ENCODE data around the gene CPNE8. TPM values are rescaled to one million over a fixed set of nuclear protein-coding genes. Genes with fewer than 3 reads are reported as not detected.

The CPNE8 gene
- total and polyA plus RNA-seq, 2 of the 4 experiments (the other 2 are of a cell fraction), result not detected

- H3K9me3 ChIP-seq (ENCODE audit: control insufficient read depth, insufficient read depth, low read length), result peaks cover 2% of the 10 kb centered on the region; the same call in 1 of the 2 replicates
- ATAC-seq (ENCODE audit: low read depth) (no peak), DNase-seq (no peak)
- intact Hi-C loops (cut with micrococcal nuclease) (no loop called here), dilution Hi-C loops (cut with HindIII; ENCODE audit: low sequenced_read_pairs, unreplicated experiment) (no loop called here), in situ Hi-C loops (cut with MboI; ENCODE audit: low sequenced_read_pairs) (no loop called here)
- no peak overlapping the region for H3K18ac ChIP-seq (ENCODE audit: low read depth, low read length)
- H4K8ac ChIP-seq (ENCODE audit: low read depth in 2 of 2, low read length in 2 of 2), result no peak overlapping the region
- H3K23ac ChIP-seq (ENCODE audit: low read depth, low read length), result no peak overlapping the region
- H3K79me1 ChIP-seq (ENCODE audit: low read depth in 1 of 2, low read length in 2 of 2), result no peaks in the 10 kb centered on the region
- no peak overlapping the region for H2BK5ac ChIP-seq (ENCODE audit: low read depth, low read length, poor library complexity, severe bottlenecking)
- ChIA-PET POLR2A (ENCODE audit: unreplicated experiment) (no interaction called here), CTCF (no interaction called here)
- H4K5ac ChIP-seq (ENCODE audit: low read depth, low read length), result no peak overlapping the region
- H3K14ac ChIP-seq (replicated peaks; ENCODE audit: low read depth, low read length), result no peak overlapping the region
- no peak overlapping the region for H3K4me2 ChIP-seq (ENCODE audit: low read depth, low read length)
- no peak overlapping the region for H2AFZ ChIP-seq (replicated peaks; ENCODE audit: low read length, poor library complexity)
- no peak overlapping the region for H3K27ac ChIP-seq (ENCODE audit: insufficient read depth, low read length)
- no peak overlapping the region for H3K4me3 ChIP-seq (ENCODE audit: insufficient read depth, low read depth, low read length)
- no TSS peak for BruUV-seq (replicated peaks)
- H3K56ac ChIP-seq (ENCODE audit: extremely low read depth, insufficient read depth, low read length), result no peak overlapping the region
- H3K9ac ChIP-seq (ENCODE audit: low read depth, low read length), result no peak overlapping the region
- no peak overlapping the region for H2AK9ac ChIP-seq (replicated peaks; ENCODE audit: low read depth, low read length, poor library complexity)
- H3K9me1 ChIP-seq (ENCODE audit: insufficient read depth, low read length), result no peaks in the 10 kb centered on the region
- no peaks in the 10 kb centered on the region for H3K4me1 ChIP-seq (ENCODE audit: control insufficient read depth, insufficient read depth, low read length)
- H3K4ac ChIP-seq (ENCODE audit: low read depth, low read length), result no peak overlapping the region
- H4K20me1 ChIP-seq (ENCODE audit: insufficient read depth, low read length), result no peaks in the 10 kb centered on the region
- no peak overlapping the region for H2BK120ac ChIP-seq (ENCODE audit: low read depth, low read length)
- no peaks in the 10 kb centered on the region for H3K27me3 ChIP-seq (ENCODE audit: control insufficient read depth, insufficient read depth, low read length)
- no peaks in the 10 kb centered on the region for H3K36me3 ChIP-seq (ENCODE audit: control insufficient read depth, insufficient read depth, low read length)
- TF ChIP-seq MXI1 (IDR thresholded peaks at IDR 0.05; ENCODE audit: borderline replicate concordance, low read depth, low read length) (no peak), CEBPB (IDR thresholded peaks at IDR 0.05; ENCODE audit: low read depth, low read length) (no peak), SMC3 (IDR thresholded peaks at IDR 0.05; ENCODE audit: low read depth, low read length) (no peak), MAFK (IDR thresholded peaks at IDR 0.05; ENCODE audit: low read depth, low read length) (no peak), POLR2A (IDR thresholded peaks at IDR 0.05; ENCODE audit: low read depth, low read length) (no peak), FOS (IDR thresholded peaks at IDR 0.05; ENCODE audit: low read depth, low read length) (no peak), USF2 (IDR thresholded peaks at IDR 0.05; ENCODE audit: low read depth, low read length) (no peak), RFX5 (IDR thresholded peaks at IDR 0.05; ENCODE audit: low read depth, low read length) (no peak), BHLHE40 (IDR thresholded peaks at IDR 0.05; ENCODE audit: low read depth, low read length) (no peak), NFE2L2 (IDR thresholded peaks at IDR 0.05; ENCODE audit: low read depth, low read length) (no peak), MAZ (IDR thresholded peaks at IDR 0.05; ENCODE audit: borderline replicate concordance, low read depth, low read length) (no peak), CHD1 (IDR thresholded peaks at IDR 0.05; ENCODE audit: low read depth, low read length) (no peak), RAD21 (IDR thresholded peaks at IDR 0.05; ENCODE audit: low read length) (no peak), RCOR1 (IDR thresholded peaks at IDR 0.05; ENCODE audit: insufficient replicate concordance, low read length) (no peak)
- TF ChIP-seq, protein P1, sequence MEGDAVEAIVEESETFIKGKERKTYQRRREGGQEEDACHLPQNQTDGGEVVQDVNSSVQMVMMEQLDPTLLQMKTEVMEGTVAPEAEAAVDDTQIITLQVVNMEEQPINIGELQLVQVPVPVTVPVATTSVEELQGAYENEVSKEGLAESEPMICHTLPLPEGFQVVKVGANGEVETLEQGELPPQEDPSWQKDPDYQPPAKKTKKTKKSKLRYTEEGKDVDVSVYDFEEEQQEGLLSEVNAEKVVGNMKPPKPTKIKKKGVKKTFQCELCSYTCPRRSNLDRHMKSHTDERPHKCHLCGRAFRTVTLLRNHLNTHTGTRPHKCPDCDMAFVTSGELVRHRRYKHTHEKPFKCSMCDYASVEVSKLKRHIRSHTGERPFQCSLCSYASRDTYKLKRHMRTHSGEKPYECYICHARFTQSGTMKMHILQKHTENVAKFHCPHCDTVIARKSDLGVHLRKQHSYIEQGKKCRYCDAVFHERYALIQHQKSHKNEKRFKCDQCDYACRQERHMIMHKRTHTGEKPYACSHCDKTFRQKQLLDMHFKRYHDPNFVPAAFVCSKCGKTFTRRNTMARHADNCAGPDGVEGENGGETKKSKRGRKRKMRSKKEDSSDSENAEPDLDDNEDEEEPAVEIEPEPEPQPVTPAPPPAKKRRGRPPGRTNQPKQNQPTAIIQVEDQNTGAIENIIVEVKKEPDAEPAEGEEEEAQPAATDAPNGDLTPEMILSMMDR (conservative IDR thresholded peaks at IDR 0.05; ENCODE audit: low read depth, low read length), result no peak
- TF ChIP-seq, protein P2, sequence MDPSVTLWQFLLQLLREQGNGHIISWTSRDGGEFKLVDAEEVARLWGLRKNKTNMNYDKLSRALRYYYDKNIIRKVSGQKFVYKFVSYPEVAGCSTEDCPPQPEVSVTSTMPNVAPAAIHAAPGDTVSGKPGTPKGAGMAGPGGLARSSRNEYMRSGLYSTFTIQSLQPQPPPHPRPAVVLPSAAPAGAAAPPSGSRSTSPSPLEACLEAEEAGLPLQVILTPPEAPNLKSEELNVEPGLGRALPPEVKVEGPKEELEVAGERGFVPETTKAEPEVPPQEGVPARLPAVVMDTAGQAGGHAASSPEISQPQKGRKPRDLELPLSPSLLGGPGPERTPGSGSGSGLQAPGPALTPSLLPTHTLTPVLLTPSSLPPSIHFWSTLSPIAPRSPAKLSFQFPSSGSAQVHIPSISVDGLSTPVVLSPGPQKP (IDR thresholded peaks at IDR 0.05; ENCODE audit: borderline replicate concordance, low read depth, low read length), result no peak
- H4K91ac ChIP-seq (ENCODE audit: insufficient read depth, low read depth, low read length), result no peak overlapping the region
- H2AK5ac ChIP-seq (ENCODE audit: low read depth, low read length), result no peak overlapping the region
- no peak overlapping the region for H2BK15ac ChIP-seq (ENCODE audit: low read depth, low read length)
- no peak overlapping the region for H2BK20ac ChIP-seq (ENCODE audit: low read depth, low read length)
Measured at GRCh38 chr12:38872561-38872960, 32.8 kb downstream of the CPNE8 start.
